ENCODE results near the gene SGCE. TPM values are rescaled to one million over a fixed set of nuclear protein-coding genes. Genes with fewer than 3 reads are reported as not detected.

The SGCE gene
- total RNA-seq, 2 experiments from 2014 or later: 0.39 to 1.1 TPM

- no peak overlapping the region for H3K27ac Mint-ChIP-seq
- DNase-seq (no peak), ATAC-seq (no peak)
- no peaks in the 10 kb centered on the region for H3K4me1 Mint-ChIP-seq
- no peak overlapping the region for H3K4me3 Mint-ChIP-seq
- ChIA-PET POLR2A (no interaction called here), CTCF (no interaction called here)
- H3K36me3 Mint-ChIP-seq (ENCODE audit: low read depth): no peaks in the 10 kb centered on the region
- H3K9me3 Mint-ChIP-seq (ENCODE audit: low read depth): no peaks in the 10 kb centered on the region
- peaks cover 2% of the 10 kb centered on the region for H3K27me3 Mint-ChIP-seq
- intact Hi-C loops (cut with DNase I, micrococcal nuclease): no loop called here
These were observed 19.4 kb upstream of the SGCE start for GRCh38 chr7:94675356-94675755.

GRCh38 chr7:94671444-94672235 is 15.7 kb upstream of the SGCE start:
- peaks cover 5% of the 10 kb centered on the region for H3K27me3 Mint-ChIP-seq
- ChIA-PET CTCF (interaction anchor here (0.6 kb wide), 1 partner anchor 367 kb away, joined by 3 read pairs; no protein-coding TSS in a partner anchor), POLR2A (no interaction called here)
- H3K4me3 Mint-ChIP-seq: no peak overlapping the region
- intact Hi-C loops (cut with DNase I, micrococcal nuclease): no loop called here
- no peaks in the 10 kb centered on the region for H3K9me3 Mint-ChIP-seq (ENCODE audit: low read depth)
- no peaks in the 10 kb centered on the region for H3K36me3 Mint-ChIP-seq (ENCODE audit: low read depth)
- H3K4me1 Mint-ChIP-seq: no peaks in the 10 kb centered on the region
- no peak overlapping the region for H3K27ac Mint-ChIP-seq
- ATAC-seq (no peak), DNase-seq (no peak)

- H3K36me3 Mint-ChIP-seq (ENCODE audit: low read depth): no peaks in the 10 kb centered on the region
- CTCF ChIA-PET: no interaction called here
- H3K4me1 Mint-ChIP-seq: no peaks in the 10 kb centered on the region
- H3K4me3 Mint-ChIP-seq: no peak overlapping the region
- no peak for ATAC-seq
- DNase-seq: no peak
- intact Hi-C loops (cut with DNase I, micrococcal nuclease): no loop called here
- POLR2A ChIA-PET: no interaction called here
- H3K27me3 Mint-ChIP-seq: peaks cover 10% of the 10 kb centered on the region
- no peaks in the 10 kb centered on the region for H3K9me3 Mint-ChIP-seq (ENCODE audit: low read depth)
- H3K27ac Mint-ChIP-seq: no peak overlapping the region
These were observed 14.0 kb upstream of the SGCE start for GRCh38 chr7:94669773-94670495.

- ChIA-PET CTCF (no interaction called here), POLR2A (no interaction called here)
- Mint-ChIP-seq H3K4me3 (no peak overlapping the region), H3K4me1 (no peaks in the 10 kb centered on the region), H3K27me3 (peaks cover 10% of the 10 kb centered on the region), H3K36me3 (ENCODE audit: low read depth) (no peaks in the 10 kb centered on the region), H3K9me3 (ENCODE audit: low read depth) (no peaks in the 10 kb centered on the region), H3K27ac (no peak overlapping the region)
- ATAC-seq: no peak
- intact Hi-C loops (cut with DNase I, micrococcal nuclease): no loop called here
- DNase-seq: no peak
These were observed 11.1 kb upstream of the SGCE start for GRCh38 chr7:94666879-94667587.

- ChIA-PET POLR2A (no interaction called here), CTCF (interaction anchor here (1.3 kb wide), 1 partner anchor 10 kb away, joined by 3 read pairs; the partner anchor contains the start of gene SGCE)
- Mint-ChIP-seq H3K4me3 (no peak overlapping the region), H3K36me3 (ENCODE audit: low read depth) (no peaks in the 10 kb centered on the region), H3K9me3 (ENCODE audit: low read depth) (no peaks in the 10 kb centered on the region), H3K27ac (no peak overlapping the region), H3K4me1 (no peaks in the 10 kb centered on the region), H3K27me3 (peaks cover 10% of the 10 kb centered on the region)
- DNase-seq (no peak), ATAC-seq (no peak)
- intact Hi-C loops (cut with DNase I, micrococcal nuclease): no loop called here
These were observed 9.5 kb upstream of the SGCE start for GRCh38 chr7:94665426-94665825.

GRCh38 chr7:94664023-94664422 is 8.1 kb upstream of the SGCE start:
- no peak for ATAC-seq
- Mint-ChIP-seq H3K27ac (no peak overlapping the region), H3K36me3 (ENCODE audit: low read depth) (no peaks in the 10 kb centered on the region), H3K4me1 (no peaks in the 10 kb centered on the region), H3K27me3 (peaks cover 10% of the 10 kb centered on the region), H3K4me3 (no peak overlapping the region), H3K9me3 (ENCODE audit: low read depth) (no peaks in the 10 kb centered on the region)
- ChIA-PET POLR2A (no interaction called here), CTCF (no interaction called here)
- intact Hi-C loops (cut with DNase I, micrococcal nuclease): no loop called here
- no peak for DNase-seq

GRCh38 chr7:94662548-94662947 is 6.6 kb upstream of the SGCE start:
- Mint-ChIP-seq H3K27ac (no peak overlapping the region), H3K36me3 (ENCODE audit: low read depth) (no peaks in the 10 kb centered on the region), H3K9me3 (ENCODE audit: low read depth) (no peaks in the 10 kb centered on the region), H3K4me3 (no peak overlapping the region), H3K27me3 (peaks cover 5% of the 10 kb centered on the region), H3K4me1 (no peaks in the 10 kb centered on the region)
- no peak for ATAC-seq
- POLR2A ChIA-PET: no interaction called here
- CTCF ChIA-PET: no interaction called here
- DNase-seq: no peak
- intact Hi-C loops (cut with DNase I, micrococcal nuclease): no loop called here

GRCh38 chr7:94660006-94660405 is 4.1 kb upstream of the SGCE start:
- Mint-ChIP-seq H3K4me1 (peaks cover 17% of the 10 kb centered on the region), H3K4me3 (no peak overlapping the region), H3K27me3 (peaks cover 14% of the 10 kb centered on the region), H3K27ac (no peak overlapping the region), H3K36me3 (ENCODE audit: low read depth) (no peaks in the 10 kb centered on the region), H3K9me3 (ENCODE audit: low read depth) (no peaks in the 10 kb centered on the region)
- intact Hi-C loops (cut with DNase I, micrococcal nuclease): no loop called here
- ChIA-PET POLR2A (interaction anchor here (0.6 kb wide), 1 partner anchor 828 kb away, joined by 9 read pairs; no protein-coding TSS in a partner anchor), CTCF (no interaction called here)
- ATAC-seq (no peak), DNase-seq (no peak)

- H3K9me3 Mint-ChIP-seq (ENCODE audit: low read depth): no peaks in the 10 kb centered on the region
- ChIA-PET POLR2A (no interaction called here), CTCF (no interaction called here)
- ATAC-seq (no peak), DNase-seq (no peak)
- peaks cover 20% of the 10 kb centered on the region for H3K27me3 Mint-ChIP-seq
- intact Hi-C loops (cut with DNase I, micrococcal nuclease): loop anchor here (1.0 to 10.0 kb wide), 4 partner anchors 652 to 1824 kb away; partner anchors contain the start of genes CDK6 (in 1 of the 2) and VPS50 (in 1 of the 2)
- peaks cover 20% of the 10 kb centered on the region for H3K4me1 Mint-ChIP-seq
- no peak overlapping the region for H3K27ac Mint-ChIP-seq
- no peak overlapping the region for H3K4me3 Mint-ChIP-seq
- no peaks in the 10 kb centered on the region for H3K36me3 Mint-ChIP-seq (ENCODE audit: low read depth)
These were observed 2.9 kb upstream of the SGCE start for GRCh38 chr7:94658826-94659225.

- peak; percentile 89 for ATAC-seq
- H3K27ac Mint-ChIP-seq: no peak overlapping the region
- CTCF ChIA-PET: interaction anchor here (0.8 to 1.1 kb wide), 3 partner anchors 16 to 843 kb away, joined by 3 read pairs; no protein-coding TSS in a partner anchor
- peaks cover 20% of the 10 kb centered on the region for H3K4me1 Mint-ChIP-seq
- intact Hi-C loops (cut with DNase I, micrococcal nuclease): loop anchor here (1.0 to 10.0 kb wide), 6 partner anchors 148 to 1823 kb away; partner anchors contain the start of genes CDK6 (in 1 of the 2) and VPS50 (in 1 of the 2)
- H3K27me3 Mint-ChIP-seq: peaks cover 20% of the 10 kb centered on the region
- H3K36me3 Mint-ChIP-seq (ENCODE audit: low read depth): no peaks in the 10 kb centered on the region
- DNase-seq: peak; percentile 96
- H3K9me3 Mint-ChIP-seq (ENCODE audit: low read depth): no peaks in the 10 kb centered on the region
- H3K4me3 Mint-ChIP-seq: peak overlapping the region; percentile 67
- POLR2A ChIA-PET: no interaction called here
These were observed 2.1 kb upstream of the SGCE start for GRCh38 chr7:94657771-94658693.

Data from activated CD4-positive, alpha-beta T cell treated with anti-CD3 and anti-CD28 coated beads for 36 hours (primary cell).